ENCODE measurements around the gene CYP2W1.

- TF ChIP-seq CTCF (IDR thresholded peaks at IDR 0.05; ENCODE audit: extremely low read depth in 1 of 2, insufficient read depth in 1 of 2, low read depth in 1 of 2, low read length in 2 of 2), result no peak
- no peak for TF ChIP-seq POLR2A (IDR thresholded peaks at IDR 0.05; ENCODE audit: low read depth, low read length)
- TF ChIP-seq POLR2AphosphoS5 (IDR thresholded peaks at IDR 0.05; ENCODE audit: insufficient read depth, low read depth, low read length), result no peak
- no peak for TF ChIP-seq MAX (IDR thresholded peaks at IDR 0.05; ENCODE audit: insufficient read depth, insufficient read length)
- no peak for TF ChIP-seq MYC (IDR thresholded peaks at IDR 0.05; ENCODE audit: low read depth, low read length)
- no peak for TF ChIP-seq EZH2 (IDR thresholded peaks at IDR 0.05; ENCODE audit: borderline replicate concordance, low read depth, low read length, severe bottlenecking)
Measured at GRCh38 chr7:978416-979091, 4.4 kb upstream of the CYP2W1 start.

All from endothelial cell of umbilical vein (primary cell).